ENCODE results near the gene ANAPC16.

The ANAPC16 gene

GRCh38 chr10:72243822-72244437 is 28.1 kb downstream of the ANAPC16 start:
- Histone ChIP-seq H3K9ac (ENCODE audit: low read length) (peak overlapping the region; percentile 21; the same call in 1 of the 2 replicates), H3K4me3 (ENCODE audit: low read depth, low read length, poor library complexity, severe bottlenecking) (no peak overlapping the region), H3K4me2 (ENCODE audit: low read length) (no peak overlapping the region), H2AFZ (ENCODE audit: low read length) (no peak overlapping the region), H3K27me3 (ENCODE audit: insufficient read depth, low read length) (no peaks in the 10 kb centered on the region), H3K27ac (ENCODE audit: low read depth, low read length, poor library complexity, severe bottlenecking) (peak overlapping the region; percentile 77), H3K79me2 (ENCODE audit: insufficient read depth, low read length) (no peaks in the 10 kb centered on the region), H3F3A (ENCODE audit: insufficient read depth, low read length) (peaks cover 21% of the 10 kb centered on the region), H3K9me2 (ENCODE audit: low read depth, low read length) (no peaks in the 10 kb centered on the region), H4K20me1 (ENCODE audit: insufficient read depth, low read length) (no peaks in the 10 kb centered on the region), H3K36me3 (ENCODE audit: insufficient read depth, low read length) (no peaks in the 10 kb centered on the region), H3K4me1 (ENCODE audit: insufficient read depth, low read length, severe bottlenecking) (peaks cover 47% of the 10 kb centered on the region), H3K9me3 (ENCODE audit: low read length) (no peaks in the 10 kb centered on the region)
- TF ChIP-seq CTCF (IDR thresholded peaks at IDR 0.05; ENCODE audit: low read length) (peak; percentile 57), EZH2 (IDR thresholded peaks at IDR 0.05; ENCODE audit: borderline replicate concordance, low read length) (no peak)

- peak overlapping the region; percentile 77 for H3K27ac ChIP-seq (ENCODE audit: low read depth, low read length, poor library complexity, severe bottlenecking)
- no peaks in the 10 kb centered on the region for H3K36me3 ChIP-seq (ENCODE audit: insufficient read depth, low read length)
- no peaks in the 10 kb centered on the region for H3K27me3 ChIP-seq (ENCODE audit: insufficient read depth, low read length)
- H3K4me3 ChIP-seq (ENCODE audit: low read depth, low read length, poor library complexity, severe bottlenecking) = no peak overlapping the region
- H3K4me1 ChIP-seq (ENCODE audit: insufficient read depth, low read length, severe bottlenecking) = peaks cover 52% of the 10 kb centered on the region
- no peaks in the 10 kb centered on the region for H3K9me3 ChIP-seq (ENCODE audit: low read length)
- TF ChIP-seq CTCF (IDR thresholded peaks at IDR 0.05; ENCODE audit: low read length) (no peak), EZH2 (IDR thresholded peaks at IDR 0.05; ENCODE audit: borderline replicate concordance, low read length) (no peak)
- no peak overlapping the region for H3K4me2 ChIP-seq (ENCODE audit: low read length)
- peaks cover 22% of the 10 kb centered on the region for H3F3A ChIP-seq (ENCODE audit: insufficient read depth, low read length)
- H4K20me1 ChIP-seq (ENCODE audit: insufficient read depth, low read length) = no peaks in the 10 kb centered on the region
- H3K79me2 ChIP-seq (ENCODE audit: insufficient read depth, low read length) = no peaks in the 10 kb centered on the region
- no peak overlapping the region for H2AFZ ChIP-seq (ENCODE audit: low read length)
- no peaks in the 10 kb centered on the region for H3K9me2 ChIP-seq (ENCODE audit: low read depth, low read length)
- H3K9ac ChIP-seq (ENCODE audit: low read length) = peak overlapping the region; percentile 21; the same call in 1 of the 2 replicates
Measured at GRCh38 chr10:72244573-72245038, 28.8 kb downstream of the ANAPC16 start.

GRCh38 chr10:72245949-72246525 is 30.2 kb downstream of the ANAPC16 start:
- no peak overlapping the region for H2AFZ ChIP-seq (ENCODE audit: low read length)
- H3F3A ChIP-seq (ENCODE audit: insufficient read depth, low read length) = peaks cover 22% of the 10 kb centered on the region
- H3K27ac ChIP-seq (ENCODE audit: low read depth, low read length, poor library complexity, severe bottlenecking) = peak overlapping the region; percentile 47
- no peak overlapping the region for H3K4me2 ChIP-seq (ENCODE audit: low read length)
- no peaks in the 10 kb centered on the region for H4K20me1 ChIP-seq (ENCODE audit: insufficient read depth, low read length)
- H3K27me3 ChIP-seq (ENCODE audit: insufficient read depth, low read length) = no peaks in the 10 kb centered on the region
- TF ChIP-seq EZH2 (IDR thresholded peaks at IDR 0.05; ENCODE audit: borderline replicate concordance, low read length) = no peak
- no peak overlapping the region for H3K9ac ChIP-seq (ENCODE audit: low read length)
- H3K4me3 ChIP-seq (ENCODE audit: low read depth, low read length, poor library complexity, severe bottlenecking) = no peak overlapping the region
- peaks cover 52% of the 10 kb centered on the region for H3K4me1 ChIP-seq (ENCODE audit: insufficient read depth, low read length, severe bottlenecking)
- no peaks in the 10 kb centered on the region for H3K9me2 ChIP-seq (ENCODE audit: low read depth, low read length)
- H3K79me2 ChIP-seq (ENCODE audit: insufficient read depth, low read length) = no peaks in the 10 kb centered on the region
- H3K9me3 ChIP-seq (ENCODE audit: low read length) = no peaks in the 10 kb centered on the region
- no peaks in the 10 kb centered on the region for H3K36me3 ChIP-seq (ENCODE audit: insufficient read depth, low read length)

Data from OCI-LY1 (cell line).